Kidney (tissue), 14 donors: ENCODE measurements around the gene RREB1. TPM values are rescaled to one million over a fixed set of nuclear protein-coding genes. Genes with fewer than 3 reads are reported as not detected.

ENCODE experiments used
- DNase-seq, 5 donors: peaks; one replicate each; pipeline ENCODE4 v3.0.0-alpha.2; 2013 to 2020
- FAIRE-seq: peaks from 2 replicates; lab custom pipeline; 2012; peaks lifted over from hg19 to GRCh38; lab: Jason Lieb, UNC
- H3K27ac ChIP-seq, 2 donors: one replicate each; pipeline ENCODE4 v1.7.0; 2013; ENCODE audit warnings: low read depth in 2 of 2, low read length in 2 of 2, inconsistent platforms in 1 of 2
- H3K27me3 ChIP-seq: one replicate; pipeline ENCODE4 v1.7.1; 2013; ENCODE audit warnings: low read length, inconsistent platforms; ENCODE audit not compliant: control insufficient read depth, insufficient read depth
- H3K36me3 ChIP-seq, 3 donors: one replicate each; pipeline versions ENCODE4 v1.7.0 to v1.7.1; 2013; ENCODE audit warnings: low read length in 3 of 3, control low read depth in 1 of 3, inconsistent platforms in 1 of 3; ENCODE audit not compliant: insufficient read depth in 3 of 3, control insufficient read depth in 2 of 3
- H3K4me1 ChIP-seq, 3 donors: one replicate each; pipeline versions ENCODE4 v1.7.0 to v1.7.1; 2013; ENCODE audit warnings: low read length in 3 of 3, inconsistent platforms in 1 of 3, low read depth in 1 of 3; ENCODE audit not compliant: control insufficient read depth in 2 of 3, insufficient read depth in 2 of 3
- H3K4me3 ChIP-seq, 3 donors: one replicate each; pipeline versions ENCODE4 v1.7.0 to v1.8.1; 2013; ENCODE audit warnings: low read length in 3 of 3, control low read depth in 1 of 3, inconsistent platforms in 1 of 3
- H3K9ac ChIP-seq, 3 donors: one replicate each; pipeline versions ENCODE4 v1.7.0 to v1.7.1; 2013; ENCODE audit warnings: low read length in 3 of 3, control low read depth in 1 of 3, inconsistent platforms in 1 of 3
- H3K9me3 ChIP-seq, 3 donors: one replicate each; pipeline versions ENCODE4 v1.7.0 to v1.7.1; 2013; ENCODE audit warnings: low read length in 3 of 3, control low read depth in 1 of 3, inconsistent platforms in 1 of 3; ENCODE audit not compliant: control insufficient read depth in 2 of 3, insufficient read depth in 1 of 3
- CTCF ChIP-seq: IDR thresholded peaks from 3 replicates; pipeline ENCODE4 v1.5.1; 2012; ENCODE audit warnings: mild to moderate bottlenecking, moderate library complexity, borderline replicate concordance; ENCODE audit not compliant: insufficient read depth; ENCODE audit errors: extremely low read depth
- intact Hi-C: fragments of 100-400 bp; cut with DNase I; formaldehyde crosslinking; loops from one replicate; pipeline ENCODE4 v1.11.1; 2022
- polyA plus RNA-seq: library from polyadenylated mRNA; stranded (reverse); fragments of 350-450 nt; fragmentation: Illumina TruSeq; extraction: RNeasy Lipid Tissue Mini Kit (QIAGEN cat#74804); gene quantifications from one replicate; pipeline ENCODE4 v1.2.3, GENCODE V29; 2014; ENCODE audit warnings: low read depth, low replicate concordance; ENCODE audit not compliant: insufficient read depth
- total RNA-seq: library from RNA; stranded (reverse); fragmentation: NEBNext Ultra II Directional; extraction: Animal tissue kit (Norgen Biotek cat#: 25700); gene quantifications from one replicate; pipeline ENCODE4 v1.2.1, GENCODE V29; 2021
- donor health status: control.
- donor health status: control.
- donor health status: control.
- donor health status: control.
- donor health status: control.
- donor health status: DM: yes; HTN: yes; CAD: no.
- donor health status: Normal renal cell carcinoma (clear cell type).

RREB1 gene
- total and polyA plus RNA-seq, 2 donors from 2014 or later = 5.9 to 56.5 TPM

- H3K36me3 ChIP-seq = peaks cover 4 to 29% (median 14%) of the 10 kb centered on the region in 3 donors
- H3K9ac ChIP-seq = no peak overlapping the region
- intact Hi-C loops = no loop called here
- H3K4me3 ChIP-seq = no peak overlapping the region
- H3K27ac ChIP-seq = no peak overlapping the region
- FAIRE-seq (no peak), DNase-seq (peak in 1 of 5 donors; percentile 47)
- H3K4me1 ChIP-seq = peaks cover 5 to 11% (median 9%) of the 10 kb centered on the region in 3 donors
- no peak for TF ChIP-seq CTCF
- H3K9me3 ChIP-seq = no peaks in the 10 kb centered on the region
- H3K27me3 ChIP-seq = no peaks in the 10 kb centered on the region
These were observed 139.4 kb downstream of the RREB1 start for GRCh38 chr6:7247179-7247456.

GRCh38 chr6:7247828-7248227 is 140.1 kb downstream of the RREB1 start:
- no peak overlapping the region for H3K27ac ChIP-seq
- no peak for FAIRE-seq
- H3K4me3 ChIP-seq = no peak overlapping the region
- H3K9me3 ChIP-seq = no peaks in the 10 kb centered on the region
- DNase-seq = peak in 1 of 5 donors; percentile 56
- no peaks in the 10 kb centered on the region for H3K27me3 ChIP-seq
- intact Hi-C loops = no loop called here
- H3K9ac ChIP-seq = no peak overlapping the region
- peaks cover 3 to 6% (median 5%) of the 10 kb centered on the region in 3 donors for H3K4me1 ChIP-seq
- TF ChIP-seq CTCF = no peak
- H3K36me3 ChIP-seq = peaks cover 4 to 30% (median 14%) of the 10 kb centered on the region in 3 donors

- Histone ChIP-seq H3K9ac (no peak overlapping the region), H3K27me3 (no peaks in the 10 kb centered on the region), H3K4me3 (no peak overlapping the region), H3K27ac (no peak overlapping the region), H3K9me3 (no peaks in the 10 kb centered on the region), H3K36me3 (peaks cover 4 to 30% (median 14%) of the 10 kb centered on the region in 3 donors), H3K4me1 (peaks cover 0 to 4% (median 0%) of the 10 kb centered on the region in 3 donors)
- TF ChIP-seq CTCF = no peak
- FAIRE-seq = no peak
- intact Hi-C loops = no loop called here
- no peak for DNase-seq
These were observed 141.6 kb downstream of the RREB1 start for GRCh38 chr6:7249391-7249790.
